Neural progenitor cell (in vitro differentiated cells): ENCODE data around the gene CACNA1B. TPM values are rescaled to one million over a fixed set of nuclear protein-coding genes. Genes with fewer than 3 reads are reported as not detected.
"Not testable (repeated sequence)": the region's sequence is repeated elsewhere in the genome, so short reads cannot be mapped to it uniquely, and the experiment has no call there.

ENCODE experiments used
- DNase-seq: peaks from one replicate; pipeline ENCODE4 v3.0.0-alpha.2; 2016; ENCODE audit warnings: low spot score
- H2AFZ ChIP-seq: fragments of 200-600 bp; sonication (generic); replicated peaks from 2 replicates; pipeline ENCODE4 v1.6.1; 2016; ENCODE audit warnings: antibody characterized with exemption
- H3F3A ChIP-seq: fragments of 200-600 bp; sonication (generic); 2 replicates; pipeline ENCODE4 v1.6.1; 2016; ENCODE audit warnings: antibody characterized with exemption, low read depth
- H3K27ac ChIP-seq: fragments of 200-600 bp; sonication (generic); 2 replicates; pipeline ENCODE4 v1.5.1; 2016; ENCODE audit warnings: mild to moderate bottlenecking
- H3K27me3 ChIP-seq: fragments of 200-600 bp; sonication (generic); 2 replicates; pipeline ENCODE4 v1.6.1; 2016; ENCODE audit warnings: mild to moderate bottlenecking, moderate library complexity
- H3K36me3 ChIP-seq: fragments of 200-600 bp; sonication (generic); 2 replicates; pipeline ENCODE4 v1.5.1; 2016
- H3K4me1 ChIP-seq: fragments of 200-600 bp; sonication (generic); 2 replicates; pipeline ENCODE4 v1.6.1; 2016; ENCODE audit warnings: mixed run types
- H3K4me2 ChIP-seq: fragments of 200-600 bp; sonication (generic); 2 replicates; pipeline ENCODE4 v1.6.1; 2016
- H3K4me3 ChIP-seq: fragments of 200-600 bp; sonication (generic); 2 replicates; pipeline ENCODE4 v1.5.1; 2016
- H3K79me2 ChIP-seq: fragments of 200-600 bp; sonication (generic); 2 replicates; pipeline ENCODE4 v1.6.1; 2016; ENCODE audit warnings: low read depth
- H3K9ac ChIP-seq: fragments of 200-600 bp; sonication (generic); 2 replicates; pipeline ENCODE4 v1.6.1; 2016
- H3K9me3 ChIP-seq: fragments of 200-600 bp; sonication (generic); 2 replicates; pipeline ENCODE4 v1.5.1; 2016; ENCODE audit warnings: low read depth
- H4K20me1 ChIP-seq: fragments of 200-600 bp; sonication (generic); 2 replicates; pipeline ENCODE4 v1.6.1; 2016; ENCODE audit warnings: low read depth
- H3K27ac Mint-ChIP-seq: 3 replicates; pipeline ENCODE4 v1.8.0; 2021; ENCODE audit warnings: mixed read lengths
- H3K27me3 Mint-ChIP-seq: 2 replicates; pipeline ENCODE4 v1.8.0; 2022; ENCODE audit warnings: low read depth, mild to moderate bottlenecking, inconsistent platforms, moderate library complexity, mixed read lengths; ENCODE audit not compliant: insufficient read depth
- H3K36me3 Mint-ChIP-seq: 3 replicates; pipeline ENCODE4 v1.8.0; 2021; ENCODE audit warnings: mixed read lengths
- H3K4me1 Mint-ChIP-seq: 3 replicates; pipeline ENCODE4 v1.8.0; 2021; ENCODE audit warnings: mixed read lengths
- H3K4me3 Mint-ChIP-seq: 3 replicates; pipeline ENCODE4 v1.8.0; 2021; ENCODE audit warnings: mild to moderate bottlenecking, moderate library complexity, mixed read lengths
- H3K9me3 Mint-ChIP-seq: 3 replicates; pipeline ENCODE4 v1.8.0; 2020; ENCODE audit warnings: mixed read lengths
- EZH2 ChIP-seq: fragments of 200-600 bp; sonication (generic); IDR thresholded peaks from 2 replicates; pipeline ENCODE4 v1.6.1; 2017; ENCODE audit warnings: antibody characterized with exemption, mild to moderate bottlenecking, moderate library complexity
- EZH2phosphoT487 ChIP-seq: fragments of 200-600 bp; sonication (generic); IDR thresholded peaks from 2 replicates; pipeline ENCODE4 v1.6.1; 2017; ENCODE audit warnings: antibody characterized with exemption
- total RNA-seq: library from RNA; depleted of rRNA; stranded (reverse); fragments of >200 nt; gene quantifications from 2 replicates; pipeline ENCODE4 v1.2.3, GENCODE V29; 2015; ENCODE audit warnings: low replicate concordance
- TF ChIP-seq, protein P1 (sequence below): fragments of 200-600 bp; sonication (generic); IDR thresholded peaks from 2 replicates; pipeline ENCODE4 v1.5.1; 2017; ENCODE audit warnings: antibody characterized with exemption, mild to moderate bottlenecking

The CACNA1B gene
- total RNA-seq, 1 donor from 2014 or later = 0.30 TPM

DNA sequence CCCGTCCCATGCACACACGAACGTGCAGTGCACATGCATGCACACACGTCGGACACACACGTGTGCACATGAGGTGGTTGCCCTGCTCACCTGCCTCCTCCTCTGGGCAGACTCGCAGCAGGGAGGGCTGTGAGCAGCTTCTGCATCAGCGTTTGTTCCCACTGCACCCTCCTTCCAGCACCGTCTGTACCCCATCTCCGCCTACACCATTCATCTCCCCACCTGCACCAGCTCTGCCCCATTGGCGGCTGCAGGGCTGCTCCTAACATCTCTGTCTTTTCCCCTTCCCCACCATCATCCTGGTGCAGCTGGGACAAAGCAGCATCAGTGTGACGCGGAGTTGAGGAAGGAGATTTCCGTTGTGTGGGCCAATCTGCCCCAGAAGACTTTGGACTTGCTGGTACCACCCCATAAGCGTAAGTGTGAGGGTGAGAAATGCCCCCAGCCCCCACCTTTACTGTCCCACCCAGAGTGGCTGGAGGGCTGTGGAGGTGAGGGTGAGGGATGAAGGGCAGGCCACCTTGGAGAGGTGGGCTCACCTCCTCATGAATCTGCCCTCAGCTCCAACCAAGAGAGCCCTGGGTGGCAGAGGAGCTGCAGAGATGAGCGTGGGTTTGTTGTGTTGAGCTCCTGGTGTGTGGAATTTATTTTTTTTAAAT lies 234.6 kb downstream of the CACNA1B start:
- H3K27ac Mint-ChIP-seq = no peak overlapping the region
- Histone ChIP-seq H2AFZ (no peak overlapping the region), H3K4me1 (no peaks in the 10 kb centered on the region), H4K20me1 (no peaks in the 10 kb centered on the region), H3K4me3 (no peak overlapping the region), H3K36me3 (no peaks in the 10 kb centered on the region), H3K9ac (no peak overlapping the region), H3K27me3 (no peaks in the 10 kb centered on the region), H3K27ac (no peak overlapping the region), H3F3A (no peaks in the 10 kb centered on the region), H3K9me3 (no peaks in the 10 kb centered on the region), H3K79me2 (no peaks in the 10 kb centered on the region), H3K4me2 (no peak overlapping the region)
- DNase-seq = no peak
- peaks cover 7% of the 10 kb centered on the region for H3K9me3 Mint-ChIP-seq
- no peaks in the 10 kb centered on the region for H3K4me1 Mint-ChIP-seq
- no peaks in the 10 kb centered on the region for H3K36me3 Mint-ChIP-seq
- peaks cover 9% of the 10 kb centered on the region for H3K27me3 Mint-ChIP-seq
- no peak overlapping the region for H3K4me3 Mint-ChIP-seq
- TF ChIP-seq, protein P1, sequence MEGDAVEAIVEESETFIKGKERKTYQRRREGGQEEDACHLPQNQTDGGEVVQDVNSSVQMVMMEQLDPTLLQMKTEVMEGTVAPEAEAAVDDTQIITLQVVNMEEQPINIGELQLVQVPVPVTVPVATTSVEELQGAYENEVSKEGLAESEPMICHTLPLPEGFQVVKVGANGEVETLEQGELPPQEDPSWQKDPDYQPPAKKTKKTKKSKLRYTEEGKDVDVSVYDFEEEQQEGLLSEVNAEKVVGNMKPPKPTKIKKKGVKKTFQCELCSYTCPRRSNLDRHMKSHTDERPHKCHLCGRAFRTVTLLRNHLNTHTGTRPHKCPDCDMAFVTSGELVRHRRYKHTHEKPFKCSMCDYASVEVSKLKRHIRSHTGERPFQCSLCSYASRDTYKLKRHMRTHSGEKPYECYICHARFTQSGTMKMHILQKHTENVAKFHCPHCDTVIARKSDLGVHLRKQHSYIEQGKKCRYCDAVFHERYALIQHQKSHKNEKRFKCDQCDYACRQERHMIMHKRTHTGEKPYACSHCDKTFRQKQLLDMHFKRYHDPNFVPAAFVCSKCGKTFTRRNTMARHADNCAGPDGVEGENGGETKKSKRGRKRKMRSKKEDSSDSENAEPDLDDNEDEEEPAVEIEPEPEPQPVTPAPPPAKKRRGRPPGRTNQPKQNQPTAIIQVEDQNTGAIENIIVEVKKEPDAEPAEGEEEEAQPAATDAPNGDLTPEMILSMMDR = no peak
- TF ChIP-seq EZH2phosphoT487 (no peak), EZH2 (no peak)

DNA sequence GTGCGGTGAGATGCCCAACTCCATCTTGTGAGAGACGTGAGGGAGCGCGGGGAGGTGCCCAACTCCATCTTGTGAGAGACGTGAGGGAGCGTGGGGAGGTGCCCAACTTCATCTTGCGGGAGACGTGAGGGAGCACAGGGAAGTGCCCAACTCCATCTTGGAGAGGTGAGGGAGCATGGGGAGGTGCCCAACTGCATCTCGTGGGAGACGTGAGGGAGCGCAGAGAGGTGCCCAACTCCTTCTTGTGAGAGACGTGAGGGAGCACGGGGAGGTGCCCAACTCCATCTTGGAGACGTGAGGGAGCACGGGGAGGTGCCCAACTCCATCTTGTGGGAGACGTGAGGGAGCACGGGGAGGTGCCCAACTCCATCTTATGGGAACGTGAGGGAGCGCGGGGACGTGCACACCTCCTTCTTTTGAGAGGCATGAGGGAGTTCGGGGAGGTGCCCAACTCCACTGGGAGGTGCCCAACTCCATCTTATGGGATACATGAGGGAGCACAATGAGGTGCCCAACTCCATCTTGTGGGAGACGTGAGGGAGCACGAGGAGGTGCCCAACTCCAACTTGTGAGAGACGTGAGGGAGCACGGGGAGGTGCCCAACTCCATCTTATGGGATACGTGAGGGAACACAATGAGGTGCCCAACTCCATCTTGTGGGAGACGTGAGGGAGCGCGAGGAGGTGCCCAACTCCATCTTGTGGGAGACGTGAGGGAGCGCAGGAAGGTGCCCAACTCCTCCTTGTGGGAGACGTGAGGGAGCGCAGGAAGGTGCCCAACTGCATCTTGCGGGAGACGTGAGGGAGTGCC lies 235.4 kb downstream of the CACNA1B start:
- H3K9me3 Mint-ChIP-seq = peaks cover 7% of the 10 kb centered on the region
- no peak overlapping the region for H2AFZ ChIP-seq
- DNase-seq = no peak
- TF ChIP-seq, protein P1 = no peak
- no peak for TF ChIP-seq EZH2phosphoT487
- no peak for TF ChIP-seq EZH2
- no peaks in the 10 kb centered on the region for H4K20me1 ChIP-seq
- H3K4me3 ChIP-seq = no peak overlapping the region
- H3K9me3 ChIP-seq = no peaks in the 10 kb centered on the region
- peaks cover 9% of the 10 kb centered on the region for H3K27me3 Mint-ChIP-seq
- no peaks in the 10 kb centered on the region for H3K4me1 Mint-ChIP-seq
- H3K27ac Mint-ChIP-seq = no peak overlapping the region
- H3K36me3 Mint-ChIP-seq = no peaks in the 10 kb centered on the region
- H3K4me2 ChIP-seq = no peak overlapping the region
- H3K27ac ChIP-seq = no peak overlapping the region
- H3K4me1 ChIP-seq = no peaks in the 10 kb centered on the region
- H3K27me3 ChIP-seq = no peaks in the 10 kb centered on the region
- no peaks in the 10 kb centered on the region for H3K79me2 ChIP-seq
- H3F3A ChIP-seq = no peaks in the 10 kb centered on the region
- H3K4me3 Mint-ChIP-seq = no peak overlapping the region
- no peak overlapping the region for H3K9ac ChIP-seq
- H3K36me3 ChIP-seq = no peaks in the 10 kb centered on the region

DNA sequence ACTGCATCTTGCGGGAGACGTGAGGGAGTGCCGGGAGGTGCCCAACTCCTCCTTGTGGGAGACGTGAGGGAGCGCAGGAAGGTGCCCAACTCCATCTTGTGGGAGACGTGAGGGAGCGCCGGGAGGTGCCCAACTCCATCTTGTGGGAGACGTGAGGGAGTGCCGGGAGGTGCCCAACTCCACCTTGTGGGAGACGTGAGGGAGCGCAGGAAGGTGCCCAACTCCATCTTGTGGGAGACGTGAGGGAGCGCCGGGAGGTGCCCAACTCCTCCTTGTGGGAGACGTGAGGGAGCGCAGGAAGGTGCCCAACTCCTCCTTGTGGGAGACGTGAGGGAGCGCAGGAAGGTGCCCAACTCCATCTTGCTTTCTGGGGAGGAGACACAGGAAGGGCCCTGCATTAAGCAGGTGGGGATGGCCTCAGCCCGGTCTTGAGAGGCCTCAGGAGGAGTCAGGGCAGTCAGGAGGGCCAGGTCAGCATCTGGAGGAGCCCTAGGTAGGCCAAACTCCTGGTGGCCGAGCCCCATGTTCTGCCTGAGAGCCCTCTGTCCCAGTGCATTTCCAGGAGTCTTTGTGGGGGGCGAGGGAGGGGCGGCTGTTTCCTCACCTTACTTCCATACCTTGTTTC lies 236.2 kb downstream of the CACNA1B start:
- H3K27me3 ChIP-seq, H3K27me3 Mint-ChIP-seq, H3K4me3 ChIP-seq, H3F3A ChIP-seq, H4K20me1 ChIP-seq, H3K9me3 ChIP-seq, H3K4me1 Mint-ChIP-seq, H3K9ac ChIP-seq, H3K36me3 ChIP-seq, H3K4me2 ChIP-seq, H3K27ac ChIP-seq, H3K27ac Mint-ChIP-seq, H3K4me1 ChIP-seq, H2AFZ ChIP-seq, H3K4me3 Mint-ChIP-seq, H3K36me3 Mint-ChIP-seq, H3K9me3 Mint-ChIP-seq, H3K79me2 ChIP-seq: not testable (repeated sequence)
- DNase-seq = peak; percentile 22
